Spleen (tissue), 7 donors: ENCODE data around the gene TSPAN14.

Experiments
- POLR2A ChIP-seq, 3 donors: fragments of 450-650 bp; IDR thresholded peaks; one replicate each; pipeline ENCODE4 v1.5.1; 2017; ENCODE audit warnings: antibody characterized with exemption in 3 of 3, mild to moderate bottlenecking in 1 of 3
- POLR2AphosphoS5 ChIP-seq, 3 donors: sonication (generic); formaldehyde crosslinking; IDR thresholded peaks; one replicate each; pipeline ENCODE4 v1.5.1; 2017; ENCODE audit warnings: antibody characterized with exemption in 3 of 3
- TF ChIP-seq, protein P1 (sequence below), 11 experiments: fragments of 200-600 bp in 7 of 11; fragments of 450-650 bp in 4 of 11; sonication (generic) in 4 of 11; IDR thresholded peaks in 8 of 11; conservative IDR thresholded peaks in 3 of 11; 1 replicate in 7 of 11; 2 replicates in 4 of 11; pipeline versions ENCODE4 v1.4.0 to v1.8.0; 2016 to 2021; ENCODE audit warnings: antibody characterized with exemption in 11 of 11, inconsistent platforms in 4 of 11, mild to moderate bottlenecking in 1 of 11
- donor health status: DM: no; HTN: no; CAD: no; lungs with moderate emphysema.
- donor health status: DM: no; HTN: no; CAD: no.
- donor health status: DM: no; HTN: no; CAD: no.

- TF ChIP-seq, protein P1, sequence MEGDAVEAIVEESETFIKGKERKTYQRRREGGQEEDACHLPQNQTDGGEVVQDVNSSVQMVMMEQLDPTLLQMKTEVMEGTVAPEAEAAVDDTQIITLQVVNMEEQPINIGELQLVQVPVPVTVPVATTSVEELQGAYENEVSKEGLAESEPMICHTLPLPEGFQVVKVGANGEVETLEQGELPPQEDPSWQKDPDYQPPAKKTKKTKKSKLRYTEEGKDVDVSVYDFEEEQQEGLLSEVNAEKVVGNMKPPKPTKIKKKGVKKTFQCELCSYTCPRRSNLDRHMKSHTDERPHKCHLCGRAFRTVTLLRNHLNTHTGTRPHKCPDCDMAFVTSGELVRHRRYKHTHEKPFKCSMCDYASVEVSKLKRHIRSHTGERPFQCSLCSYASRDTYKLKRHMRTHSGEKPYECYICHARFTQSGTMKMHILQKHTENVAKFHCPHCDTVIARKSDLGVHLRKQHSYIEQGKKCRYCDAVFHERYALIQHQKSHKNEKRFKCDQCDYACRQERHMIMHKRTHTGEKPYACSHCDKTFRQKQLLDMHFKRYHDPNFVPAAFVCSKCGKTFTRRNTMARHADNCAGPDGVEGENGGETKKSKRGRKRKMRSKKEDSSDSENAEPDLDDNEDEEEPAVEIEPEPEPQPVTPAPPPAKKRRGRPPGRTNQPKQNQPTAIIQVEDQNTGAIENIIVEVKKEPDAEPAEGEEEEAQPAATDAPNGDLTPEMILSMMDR (IDR thresholded peaks at IDR 0.05 in 8 of 11, conservative IDR thresholded peaks at IDR 0.05 in 3 of 11) = no peak
- no peak for TF ChIP-seq POLR2A (IDR thresholded peaks at IDR 0.05)
- no peak for TF ChIP-seq POLR2AphosphoS5 (IDR thresholded peaks at IDR 0.05)
Observed at GRCh38 chr10:80457554-80458262, 3.6 kb downstream of the TSPAN14 start.
